Middle frontal gyrus (tissue), 1 donor: ENCODE results near the gene PMS2.
"Not testable (repeated sequence)": the region's sequence is repeated elsewhere in the genome, so short reads cannot be mapped to it uniquely, and the experiment has no call there.

ENCODE experiments used
- DNase-seq: peaks from one replicate; pipeline ENCODE4 v3.0.0-alpha.2; 2015; ENCODE audit warnings: low spot score; ENCODE audit errors: extremely low spot score

Gene PMS2

GRCh38 chr7:6008668-6009611, at the start of gene PMS2, which contains the start of gene AIMP2:
PMS2 (minus strand) TSS chr7:6009049; CDS start chr7:6009019, 30 bp downstream.
AIMP2 (plus strand) TSS chr7:6009272; CDS start chr7:6009364, 92 bp downstream.
- peak; percentile 99 for DNase-seq

GRCh38 chr7:6057316-6058129, 48.7 kb upstream of the PMS2 start:
- no peak for DNase-seq

- no peak for DNase-seq
Observed at GRCh38 chr7:6056616-6057015, 47.8 kb upstream of the PMS2 start.

- DNase-seq = not testable (repeated sequence)
Observed at GRCh38 chr7:6051185-6051584, 42.3 kb upstream of the PMS2 start.

- no peak for DNase-seq
Observed at GRCh38 chr7:6049780-6050179, 40.9 kb upstream of the PMS2 start.

- DNase-seq = no peak
Observed at GRCh38 chr7:6035686-6036085, 26.8 kb upstream of the PMS2 start.

GRCh38 chr7:6035165-6035564, 26.3 kb upstream of the PMS2 start:
- DNase-seq = no peak

- DNase-seq = no peak
Observed at GRCh38 chr7:6032641-6033040, 23.8 kb upstream of the PMS2 start.

- no peak for DNase-seq
Observed at GRCh38 chr7:6032167-6032566, 23.3 kb upstream of the PMS2 start.

- DNase-seq = no peak
Observed at GRCh38 chr7:6031567-6031966, 22.7 kb upstream of the PMS2 start.

GRCh38 chr7:6030988-6031387, 22.1 kb upstream of the PMS2 start, which contains the start of gene ANKRD61:
ANKRD61 (plus strand) TSS chr7:6031376; CDS start chr7:6031376, 0 bp downstream.
- no peak for DNase-seq

GRCh38 chr7:6028563-6028962, 19.7 kb upstream of the PMS2 start:
- no peak for DNase-seq

GRCh38 chr7:6027806-6028365, 19.0 kb upstream of the PMS2 start:
- no peak for DNase-seq

- no peak for DNase-seq
Observed at GRCh38 chr7:6026820-6027311, 18.0 kb upstream of the PMS2 start.

- DNase-seq = no peak
Observed at GRCh38 chr7:6026011-6026819, 17.4 kb upstream of the PMS2 start.

- no peak for DNase-seq
Observed at GRCh38 chr7:6023974-6024435, 15.2 kb upstream of the PMS2 start.

- DNase-seq = no peak
Observed at GRCh38 chr7:6022707-6023106, 13.9 kb upstream of the PMS2 start.

GRCh38 chr7:6020371-6021286, 11.8 kb upstream of the PMS2 start:
- no peak for DNase-seq

- DNase-seq = no peak
Observed at GRCh38 chr7:6016653-6016966, 7.8 kb upstream of the PMS2 start.
